Measurements from ENCODE around the gene ZCWPW1.
"Not testable (repeated sequence)": the region's sequence is repeated elsewhere in the genome, so short reads cannot be mapped to it uniquely, and the experiment has no call there.

ZCWPW1 gene

DNA sequence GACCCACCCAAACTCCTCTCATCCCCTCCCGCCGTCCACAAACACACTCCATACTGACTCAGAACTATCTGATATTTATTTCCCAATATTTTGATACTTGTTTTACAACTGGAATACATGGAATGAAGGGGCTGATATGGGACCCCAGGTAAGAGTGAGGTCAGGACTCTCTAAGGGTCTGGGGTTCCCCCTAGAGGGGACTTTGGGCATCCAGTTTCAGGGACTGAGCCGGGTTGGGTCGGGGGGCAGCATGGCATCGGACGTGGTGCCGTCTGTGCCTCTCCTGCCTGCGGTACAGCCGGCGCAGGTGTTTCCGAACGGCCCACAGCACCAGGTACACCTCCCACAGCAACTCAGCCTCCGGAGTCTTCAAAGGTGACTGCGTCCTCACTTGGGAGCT lies 28.1 kb upstream of the ZCWPW1 start:
- no peak for DNase-seq (ENCODE audit: low spot score)
- H3K4me3 ChIP-seq = no peak overlapping the region
- TF ChIP-seq, protein P1, sequence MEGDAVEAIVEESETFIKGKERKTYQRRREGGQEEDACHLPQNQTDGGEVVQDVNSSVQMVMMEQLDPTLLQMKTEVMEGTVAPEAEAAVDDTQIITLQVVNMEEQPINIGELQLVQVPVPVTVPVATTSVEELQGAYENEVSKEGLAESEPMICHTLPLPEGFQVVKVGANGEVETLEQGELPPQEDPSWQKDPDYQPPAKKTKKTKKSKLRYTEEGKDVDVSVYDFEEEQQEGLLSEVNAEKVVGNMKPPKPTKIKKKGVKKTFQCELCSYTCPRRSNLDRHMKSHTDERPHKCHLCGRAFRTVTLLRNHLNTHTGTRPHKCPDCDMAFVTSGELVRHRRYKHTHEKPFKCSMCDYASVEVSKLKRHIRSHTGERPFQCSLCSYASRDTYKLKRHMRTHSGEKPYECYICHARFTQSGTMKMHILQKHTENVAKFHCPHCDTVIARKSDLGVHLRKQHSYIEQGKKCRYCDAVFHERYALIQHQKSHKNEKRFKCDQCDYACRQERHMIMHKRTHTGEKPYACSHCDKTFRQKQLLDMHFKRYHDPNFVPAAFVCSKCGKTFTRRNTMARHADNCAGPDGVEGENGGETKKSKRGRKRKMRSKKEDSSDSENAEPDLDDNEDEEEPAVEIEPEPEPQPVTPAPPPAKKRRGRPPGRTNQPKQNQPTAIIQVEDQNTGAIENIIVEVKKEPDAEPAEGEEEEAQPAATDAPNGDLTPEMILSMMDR (IDR thresholded peaks at IDR 0.05) = no peak
- no peak overlapping the region for H3K27ac ChIP-seq

DNA sequence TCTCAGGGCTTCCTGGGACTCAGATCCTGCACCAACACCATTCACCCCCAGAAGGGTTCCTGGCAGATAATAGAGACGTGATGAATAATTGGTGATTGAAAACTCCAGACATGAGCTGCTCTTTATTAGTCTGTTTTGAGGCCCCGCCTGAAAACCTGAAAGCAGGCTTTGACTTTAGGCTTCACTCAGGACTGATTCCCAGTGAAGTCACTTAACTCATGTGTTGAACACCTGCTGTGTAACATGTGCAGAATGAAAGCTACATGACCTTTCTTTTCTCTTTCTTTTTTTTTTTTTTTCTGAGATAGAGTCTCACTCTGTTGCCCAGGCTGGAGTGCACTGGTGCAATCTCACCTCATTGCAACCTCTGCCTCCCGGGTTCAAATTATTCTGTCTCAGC lies 26.7 kb upstream of the ZCWPW1 start:
- TF ChIP-seq, protein P1 (IDR thresholded peaks at IDR 0.05) = no peak
- DNase-seq (ENCODE audit: low spot score) = no peak
- Histone ChIP-seq H3K27ac (no peak overlapping the region), H3K4me3 (no peak overlapping the region)

DNA sequence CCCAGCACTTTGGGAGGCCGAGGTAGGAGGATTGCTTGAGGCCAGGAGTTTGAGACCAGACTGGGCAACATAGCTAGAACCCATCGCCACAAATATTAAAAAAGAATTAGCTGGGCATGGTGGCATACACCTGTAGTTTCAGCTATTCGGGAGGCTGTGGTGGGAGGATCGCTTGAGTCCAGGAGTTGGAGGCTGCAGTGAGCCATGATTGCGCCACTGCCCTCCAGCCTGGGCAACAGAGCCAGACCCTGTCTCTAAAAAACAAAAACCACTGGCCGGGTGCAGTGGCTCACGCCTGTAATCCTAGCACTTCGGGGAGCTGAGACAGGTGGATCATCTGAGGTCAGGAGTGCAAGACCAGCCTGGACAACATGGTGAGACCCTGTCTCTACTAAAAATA lies 25.4 kb upstream of the ZCWPW1 start:
- H3K4me3 ChIP-seq; H3K27ac ChIP-seq; DNase-seq (ENCODE audit: low spot score): not testable (repeated sequence)

DNA sequence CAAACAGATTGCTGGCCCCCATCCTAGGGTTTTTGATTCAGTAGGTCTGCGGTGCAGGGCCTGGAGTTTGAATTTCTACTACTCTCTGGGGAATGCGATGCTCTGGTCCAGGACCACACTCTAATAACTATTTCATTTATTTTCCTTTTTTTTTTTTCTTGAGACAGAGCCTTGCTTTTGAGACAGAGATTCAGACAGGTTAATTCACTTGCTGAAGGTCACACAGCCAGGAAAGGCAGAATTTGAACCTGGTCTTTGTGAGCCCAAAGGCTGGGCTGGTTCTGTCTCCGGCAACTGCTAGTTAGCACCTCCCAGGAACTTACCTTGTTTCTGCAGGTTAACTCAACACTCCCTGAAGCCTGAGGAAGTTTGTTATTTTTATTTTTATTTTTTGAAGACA lies 24.0 kb upstream of the ZCWPW1 start:
- TF ChIP-seq, protein P1 (IDR thresholded peaks at IDR 0.05) = no peak
- Histone ChIP-seq H3K27ac (no peak overlapping the region), H3K4me3 (no peak overlapping the region)
- DNase-seq (ENCODE audit: low spot score) = no peak

DNA sequence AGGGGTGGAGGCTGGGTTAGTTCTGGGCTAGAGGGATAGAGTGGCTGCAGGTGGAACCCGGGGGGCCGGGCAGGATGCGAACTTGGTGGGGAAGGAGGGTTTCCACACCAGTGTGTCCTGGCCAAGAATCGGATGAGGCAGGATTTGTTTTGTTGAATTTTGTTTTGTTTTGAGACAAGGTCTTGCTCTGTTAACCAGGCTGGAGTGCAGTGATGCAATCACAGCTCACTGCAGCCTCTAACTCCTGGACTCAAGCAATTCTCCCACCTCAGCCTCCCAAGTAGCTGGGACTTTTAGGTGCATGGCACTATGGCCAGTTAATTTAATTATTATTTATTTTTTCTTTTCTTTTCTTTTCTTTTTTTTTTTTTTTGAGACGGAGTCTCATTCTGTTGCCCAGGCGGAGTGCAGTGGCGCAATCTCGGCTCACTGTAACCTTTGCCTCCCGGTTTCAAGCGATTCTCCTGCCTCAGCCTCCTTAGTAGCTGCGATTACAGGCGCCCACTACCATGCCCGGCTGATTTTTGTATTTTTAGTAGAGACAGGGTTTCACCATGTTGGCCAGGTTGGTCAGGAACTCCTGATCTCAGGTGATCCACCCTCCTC lies 20.8 kb upstream of the ZCWPW1 start:
- DNase-seq (ENCODE audit: low spot score) = no peak
- Histone ChIP-seq H3K27ac (no peak overlapping the region), H3K4me3 (no peak overlapping the region)
- TF ChIP-seq, protein P1 (IDR thresholded peaks at IDR 0.05) = no peak

DNA sequence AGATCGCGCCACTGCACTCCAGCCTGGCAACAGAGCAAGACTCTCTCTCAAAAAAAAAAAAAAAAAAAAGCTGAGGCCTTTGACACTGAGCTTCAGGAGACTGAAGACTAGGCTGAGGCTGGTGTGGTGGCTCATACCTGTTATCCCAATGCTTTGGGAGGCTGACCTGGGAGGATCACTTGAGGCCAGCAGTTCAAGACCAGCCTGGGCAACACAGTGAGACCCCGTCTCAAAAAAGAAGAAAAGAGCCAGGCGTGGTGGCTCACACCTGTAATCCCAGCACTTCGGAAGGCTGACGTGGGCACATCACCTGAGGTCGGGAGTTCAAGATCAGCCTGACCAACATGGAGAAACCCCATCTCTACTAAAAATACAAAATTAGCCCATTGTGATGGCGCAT lies 18.9 kb upstream of the ZCWPW1 start:
- not testable (repeated sequence) for DNase-seq (ENCODE audit: low spot score); H3K4me3 ChIP-seq; H3K27ac ChIP-seq

DNA sequence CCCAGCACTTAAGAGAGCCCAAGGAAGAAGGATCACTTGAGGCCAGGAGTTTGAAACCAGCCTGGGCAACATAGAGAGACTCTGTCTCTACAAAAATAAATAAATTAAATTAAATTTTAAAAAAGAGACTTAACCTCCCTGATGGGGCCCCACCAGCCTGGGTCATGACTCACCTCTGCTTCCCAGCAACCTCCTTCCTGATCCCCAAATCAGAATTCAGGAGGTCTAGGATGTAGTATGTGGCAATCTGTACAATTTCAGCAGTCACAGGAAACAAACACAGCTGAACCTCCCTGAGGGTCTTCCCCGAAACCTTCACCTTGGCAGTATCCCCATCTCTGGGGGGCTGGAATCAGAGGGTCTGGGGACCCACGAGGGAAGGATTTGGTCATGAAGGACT lies 17.5 kb upstream of the ZCWPW1 start:
- DNase-seq (ENCODE audit: low spot score) = no peak
- H3K4me3 ChIP-seq = no peak overlapping the region
- TF ChIP-seq, protein P1 (IDR thresholded peaks at IDR 0.05) = no peak
- H3K27ac ChIP-seq = no peak overlapping the region

DNA sequence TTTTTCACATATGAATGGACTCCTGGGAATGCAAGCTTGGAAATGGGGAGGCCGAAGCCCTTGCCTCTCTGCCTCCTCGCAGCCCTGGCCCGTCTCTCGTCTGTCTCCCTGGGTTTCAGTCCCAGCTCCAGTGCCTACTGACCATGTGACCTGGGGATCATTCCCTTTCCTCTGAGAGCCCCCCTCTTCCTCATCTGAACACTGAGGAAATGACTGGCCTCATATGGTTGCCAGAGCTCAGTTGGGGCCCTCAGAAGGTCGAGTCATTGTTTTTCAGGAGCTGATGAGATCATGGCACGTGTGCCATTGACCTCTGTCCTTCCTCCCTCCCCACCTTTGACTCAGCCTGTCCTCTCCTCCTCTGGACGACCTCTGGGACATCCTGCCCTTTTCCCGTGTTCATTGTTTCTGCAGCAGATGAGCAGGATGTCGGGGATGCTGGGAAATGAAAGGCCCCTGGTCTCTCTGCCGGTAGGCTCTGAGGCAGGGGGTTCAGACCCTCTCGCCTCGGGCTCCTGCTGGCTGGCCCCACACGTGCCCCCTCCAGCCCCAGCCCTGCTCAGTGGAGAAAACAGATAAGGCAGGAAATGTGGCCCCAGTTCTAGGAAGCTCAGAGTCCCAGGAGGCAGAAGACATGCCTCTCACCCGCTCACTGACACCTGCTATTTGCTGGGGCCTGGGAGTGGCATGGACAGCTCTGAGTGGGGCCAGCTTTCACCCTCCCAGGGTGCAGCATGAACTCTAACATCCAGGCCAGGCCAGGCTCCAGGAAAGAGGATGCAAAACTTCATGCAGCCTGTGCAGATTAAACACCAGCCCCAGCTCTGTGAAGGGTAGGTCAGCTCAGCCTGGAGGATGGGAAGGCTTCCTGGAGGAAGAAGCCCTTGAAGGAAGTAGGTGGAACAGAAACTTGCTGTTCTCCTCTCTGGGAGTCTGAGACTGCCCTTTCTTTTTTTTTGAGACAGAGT lies 16.1 kb upstream of the ZCWPW1 start:
- TF ChIP-seq, protein P1 (IDR thresholded peaks at IDR 0.05) = no peak
- no peak overlapping the region for H3K4me3 ChIP-seq
- DNase-seq (ENCODE audit: low spot score) = peak; percentile 65
- peak overlapping the region in 1 of 2 donors; percentile 65 for H3K27ac ChIP-seq
